Progenitor cell of endocrine pancreas (in vitro differentiated cells): ENCODE measurements around the gene RERE. TPM values are rescaled to one million over a fixed set of nuclear protein-coding genes. Genes with fewer than 3 reads are reported as not detected.

Experiments
- DNase-seq: peaks from one replicate; pipeline ENCODE4 v3.0.0; 2021; ENCODE audit warnings: low spot score; ENCODE audit not compliant: unreplicated experiment
- H3K27ac Mint-ChIP-seq: 2 replicates; pipeline ENCODE4 v1.8.0; 2021; ENCODE audit warnings: mild to moderate bottlenecking, moderate library complexity, mixed read lengths
- H3K27me3 Mint-ChIP-seq: 2 replicates; pipeline ENCODE4 v1.8.0; 2021; ENCODE audit warnings: mixed read lengths
- H3K36me3 Mint-ChIP-seq: 2 replicates; pipeline ENCODE4 v1.8.0; 2022; ENCODE audit warnings: mixed read lengths; ENCODE audit not compliant: insufficient read depth
- H3K4me1 Mint-ChIP-seq: 2 replicates; pipeline ENCODE4 v1.8.0; 2021; ENCODE audit warnings: low read depth, mixed read lengths
- H3K4me3 Mint-ChIP-seq: 2 replicates; pipeline ENCODE4 v1.8.0; 2021; ENCODE audit warnings: low read depth, mild to moderate bottlenecking, moderate library complexity, mixed read lengths
- H3K9me3 Mint-ChIP-seq: 2 replicates; pipeline ENCODE4 v1.8.0; 2021; ENCODE audit warnings: low read depth, mixed read lengths
- total RNA-seq: library from RNA; stranded (reverse); gene quantifications from 2 replicates; pipeline ENCODE4 v1.2.1, GENCODE V29; 2021
- TF ChIP-seq, protein P1 (sequence below): fragments of 200-600 bp; sonication (generic); IDR thresholded peaks from one replicate; pipeline ENCODE4 v1.5.0; 2021; ENCODE audit warnings: antibody characterized with exemption, mild to moderate bottlenecking; ENCODE audit not compliant: unreplicated experiment

The RERE gene
- total RNA-seq, 1 donor from 2014 or later, result 329 TPM

DNA sequence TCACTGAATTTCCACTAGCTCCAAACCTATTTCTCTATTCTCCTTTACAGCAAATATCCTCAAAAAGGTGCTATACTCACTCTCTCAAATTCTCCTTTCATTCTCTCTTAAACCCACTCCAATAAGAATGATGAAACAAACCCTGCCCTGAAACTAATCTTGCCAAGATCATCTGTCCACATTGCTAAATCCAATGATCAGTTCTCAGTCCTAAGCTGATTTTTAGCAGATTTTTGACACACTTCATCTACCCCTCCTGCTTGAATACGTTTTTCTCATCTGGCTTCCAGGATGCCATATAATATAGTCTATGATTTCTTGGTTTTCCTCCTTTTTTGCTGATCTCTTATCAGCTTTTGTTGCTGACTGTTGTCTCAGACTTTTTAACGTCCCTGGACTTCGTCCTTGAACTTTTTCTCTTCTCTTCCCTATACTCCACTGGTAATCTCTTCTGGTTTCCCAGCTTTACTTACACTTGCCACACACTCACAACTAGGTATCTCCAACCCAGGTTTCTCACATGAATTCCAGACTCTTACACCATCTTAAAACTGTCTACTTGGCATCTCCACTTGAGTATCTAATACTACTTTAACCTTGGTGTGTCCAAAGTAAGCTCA lies 35.3 kb downstream of the RERE start:
- peaks cover 25% of the 10 kb centered on the region for H3K4me1 Mint-ChIP-seq
- H3K4me3 Mint-ChIP-seq, result no peak overlapping the region
- TF ChIP-seq, protein P1, sequence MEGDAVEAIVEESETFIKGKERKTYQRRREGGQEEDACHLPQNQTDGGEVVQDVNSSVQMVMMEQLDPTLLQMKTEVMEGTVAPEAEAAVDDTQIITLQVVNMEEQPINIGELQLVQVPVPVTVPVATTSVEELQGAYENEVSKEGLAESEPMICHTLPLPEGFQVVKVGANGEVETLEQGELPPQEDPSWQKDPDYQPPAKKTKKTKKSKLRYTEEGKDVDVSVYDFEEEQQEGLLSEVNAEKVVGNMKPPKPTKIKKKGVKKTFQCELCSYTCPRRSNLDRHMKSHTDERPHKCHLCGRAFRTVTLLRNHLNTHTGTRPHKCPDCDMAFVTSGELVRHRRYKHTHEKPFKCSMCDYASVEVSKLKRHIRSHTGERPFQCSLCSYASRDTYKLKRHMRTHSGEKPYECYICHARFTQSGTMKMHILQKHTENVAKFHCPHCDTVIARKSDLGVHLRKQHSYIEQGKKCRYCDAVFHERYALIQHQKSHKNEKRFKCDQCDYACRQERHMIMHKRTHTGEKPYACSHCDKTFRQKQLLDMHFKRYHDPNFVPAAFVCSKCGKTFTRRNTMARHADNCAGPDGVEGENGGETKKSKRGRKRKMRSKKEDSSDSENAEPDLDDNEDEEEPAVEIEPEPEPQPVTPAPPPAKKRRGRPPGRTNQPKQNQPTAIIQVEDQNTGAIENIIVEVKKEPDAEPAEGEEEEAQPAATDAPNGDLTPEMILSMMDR, result no peak
- peak overlapping the region; percentile 4 for H3K27ac Mint-ChIP-seq
- no peaks in the 10 kb centered on the region for H3K9me3 Mint-ChIP-seq
- DNase-seq, result no peak
- H3K27me3 Mint-ChIP-seq, result no peaks in the 10 kb centered on the region
- peaks cover 10% of the 10 kb centered on the region for H3K36me3 Mint-ChIP-seq

DNA sequence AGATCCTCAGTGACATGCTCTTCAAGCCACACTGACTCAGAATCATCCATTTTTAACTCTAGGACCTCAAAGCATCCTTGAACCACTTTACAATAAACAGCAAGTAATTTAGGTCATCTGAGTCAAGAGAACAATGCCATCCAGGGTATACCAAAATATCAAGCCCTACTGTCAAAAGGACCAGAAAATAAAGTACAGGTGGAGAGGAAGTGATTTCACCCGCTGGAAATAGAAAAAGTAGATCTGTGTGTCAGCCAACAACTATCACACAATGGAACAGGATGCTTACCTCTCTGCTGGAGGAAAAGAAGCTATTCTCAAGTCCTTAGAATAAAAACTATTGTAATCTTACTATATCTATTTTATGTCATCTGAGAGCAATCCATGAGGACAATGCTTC lies 37.0 kb downstream of the RERE start:
- DNase-seq, result no peak
- Mint-ChIP-seq H3K4me1 (peaks cover 21% of the 10 kb centered on the region), H3K36me3 (peaks cover 7% of the 10 kb centered on the region), H3K9me3 (no peaks in the 10 kb centered on the region), H3K4me3 (no peak overlapping the region), H3K27ac (no peak overlapping the region), H3K27me3 (no peaks in the 10 kb centered on the region)
- TF ChIP-seq, protein P1, result no peak

DNA sequence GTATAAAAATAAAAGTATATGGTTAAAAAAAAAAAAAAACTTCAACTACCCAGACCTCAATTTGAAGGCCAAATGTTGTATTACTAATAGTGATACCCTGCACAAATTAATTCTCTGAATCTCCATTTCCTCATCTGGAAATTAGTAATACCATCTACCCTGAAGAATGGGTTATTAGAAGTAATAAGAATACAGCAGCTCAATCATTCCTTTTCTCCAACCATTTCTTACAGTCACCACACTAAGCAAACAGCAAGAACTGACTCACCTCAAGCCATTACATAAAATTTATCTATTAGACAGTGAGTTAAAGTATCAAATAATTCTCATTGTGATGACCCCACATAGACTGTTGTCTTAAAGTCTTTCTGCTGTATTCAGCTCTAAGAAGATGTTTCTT lies 39.6 kb downstream of the RERE start:
- Mint-ChIP-seq H3K36me3 (peaks cover 6% of the 10 kb centered on the region), H3K9me3 (no peaks in the 10 kb centered on the region), H3K4me1 (peaks cover 18% of the 10 kb centered on the region), H3K27me3 (no peaks in the 10 kb centered on the region), H3K4me3 (no peak overlapping the region), H3K27ac (peak overlapping the region; percentile 75)
- TF ChIP-seq, protein P1, result no peak
- no peak for DNase-seq

DNA sequence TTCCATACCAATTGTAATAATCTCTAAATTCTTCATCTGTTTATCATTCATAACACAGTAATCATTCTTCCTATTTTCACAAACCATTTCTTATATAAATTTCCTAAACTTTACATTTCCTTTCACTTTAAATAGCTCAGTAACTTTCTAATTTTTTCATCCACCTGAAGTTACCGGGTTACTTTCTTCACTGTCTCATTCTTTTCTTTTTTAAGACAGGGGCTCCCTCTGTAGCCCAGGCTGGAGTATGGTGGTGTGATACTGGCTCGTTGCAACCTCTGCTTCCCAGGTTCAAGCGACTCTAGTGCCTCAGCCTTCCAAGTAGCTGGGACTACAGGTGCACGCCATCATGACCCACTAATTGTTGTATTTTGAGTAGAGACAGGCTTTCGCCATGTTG lies 41.3 kb downstream of the RERE start:
- TF ChIP-seq, protein P1, result no peak
- DNase-seq, result no peak
- Mint-ChIP-seq H3K4me3 (no peak overlapping the region), H3K36me3 (peaks cover 6% of the 10 kb centered on the region), H3K4me1 (peaks cover 9% of the 10 kb centered on the region), H3K27ac (peak overlapping the region; percentile 87), H3K27me3 (no peaks in the 10 kb centered on the region), H3K9me3 (no peaks in the 10 kb centered on the region)

DNA sequence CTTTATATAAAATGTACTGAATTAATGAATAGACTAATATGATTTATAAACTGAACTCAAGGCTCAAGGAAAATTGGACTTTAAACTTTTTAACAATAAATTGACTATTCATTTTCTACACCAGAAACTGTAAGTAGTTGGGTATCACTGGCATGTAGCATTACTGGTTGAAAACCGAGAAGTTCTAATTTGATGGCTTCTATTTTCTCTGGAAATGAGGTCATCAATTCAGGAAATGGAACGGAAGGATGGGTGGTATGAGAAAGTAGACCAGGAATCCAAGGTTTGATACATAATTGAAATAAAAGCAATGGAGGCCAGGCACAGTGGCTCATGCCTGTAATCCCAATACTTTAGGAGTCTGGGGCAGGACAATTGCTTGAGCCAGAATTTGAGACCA lies 50.4 kb downstream of the RERE start:
- Mint-ChIP-seq H3K4me1 (peaks cover 22% of the 10 kb centered on the region), H3K4me3 (no peak overlapping the region), H3K9me3 (no peaks in the 10 kb centered on the region), H3K36me3 (peaks cover under 1% of the 10 kb centered on the region), H3K27ac (no peak overlapping the region), H3K27me3 (no peaks in the 10 kb centered on the region)
- DNase-seq, result no peak
- TF ChIP-seq, protein P1, result no peak
